Stomach (tissue), 9 donors: ENCODE results near the gene LAMTOR2. TPM values are rescaled to one million over a fixed set of nuclear protein-coding genes. Genes with fewer than 3 reads are reported as not detected.

Source experiments
- DNase-seq, 2 donors: peaks; one replicate each; pipeline versions ENCODE4 v3.0.0 to v3.0.0-alpha.2; 2013 to 2019
- H3K27ac ChIP-seq, 5 donors: fragments of 200-600 bp in 4 of 5; sonication (generic) in 4 of 5; one replicate each; pipeline ENCODE4 v1.5.1; 2013 to 2019; ENCODE audit warnings: mild to moderate bottlenecking in 1 of 5, moderate library complexity in 1 of 5
- H3K27me3 ChIP-seq, 3 donors: fragments of 200-600 bp; sonication (generic); one replicate each; pipeline ENCODE4 v1.5.1; 2017 to 2019; ENCODE audit warnings: mixed run types in 1 of 3
- H3K36me3 ChIP-seq, 4 donors: fragments of 200-600 bp; sonication (generic); 1 replicate in 3 of 4; 2 replicates in 1 of 4; pipeline ENCODE4 v1.5.1; 2016 to 2019
- H3K4me1 ChIP-seq, 4 donors: fragments of 200-600 bp; sonication (generic); one replicate each; pipeline ENCODE4 v1.5.1; 2016 to 2019
- H3K4me3 ChIP-seq, 4 donors: fragments of 200-600 bp; sonication (generic) in 3 of 4; one replicate each; pipeline ENCODE4 v1.5.1; 2016 to 2019; ENCODE audit warnings: mild to moderate bottlenecking in 1 of 4
- H3K9me3 ChIP-seq, 4 donors: fragments of 200-600 bp; sonication (generic); one replicate each; pipeline ENCODE4 v1.5.1; 2016 to 2019
- CTCF ChIP-seq, 7 experiments: fragments of 450-650 bp in 4 of 7; fragments of 200-600 bp in 3 of 7; sonication (generic) in 3 of 7; IDR thresholded peaks; one replicate each; pipeline ENCODE4 v1.5.1; 2016 to 2019; ENCODE audit warnings: antibody characterized with exemption in 7 of 7, control low read depth in 2 of 7, mild to moderate bottlenecking in 1 of 7
- EP300 ChIP-seq: sonication (generic); formaldehyde crosslinking; IDR thresholded peaks from one replicate; pipeline ENCODE4 v1.6.1; 2017; ENCODE audit warnings: antibody characterized with exemption
- POLR2A ChIP-seq, 4 donors: fragments of 450-650 bp; IDR thresholded peaks; one replicate each; pipeline ENCODE4 v1.6.1; 2016; ENCODE audit warnings: antibody characterized with exemption in 4 of 4, control low read depth in 2 of 4, mild to moderate bottlenecking in 1 of 4, moderate library complexity in 1 of 4
- POLR2AphosphoS5 ChIP-seq, 3 donors: sonication (generic); formaldehyde crosslinking; IDR thresholded peaks; one replicate each; pipeline ENCODE4 v1.6.1; 2016; ENCODE audit warnings: antibody characterized with exemption in 3 of 3
- WGBS, 5 donors: extraction: QIAGEN DNeasy Blood & Tissue Kit in 3 of 5; methylation state at CpG; one replicate each; pipeline versions ENCODE4 v1.1.5 to v1.1.7; 2013 to 2018; 5-methylcytosine and 5-hydroxymethylcytosine counted together
- intact Hi-C: fragments of 100-400 bp; cut with DNase I; formaldehyde crosslinking; loops from one replicate; pipeline ENCODE4 v1.15.1; 2023; ENCODE audit warnings: low total_unique reads
- polyA plus RNA-seq, 3 donors: library from polyadenylated mRNA; stranded (reverse); fragments of 200-250 nt; gene quantifications; one replicate each; pipeline ENCODE4 v1.2.3, GENCODE V29; 2013
- total RNA-seq, 5 donors: library from RNA; depleted of rRNA; stranded (reverse); fragments of >200 nt; gene quantifications; one replicate each; pipeline versions ENCODE4 v1.1.0 to v1.2.3, GENCODE V29; 2014 to 2016
- donor health status: healthy with polysubstance abuse.
- donor health status: Bipolar disorder and iron deficiency.
- donor health status: healthy.

LAMTOR2 gene
- total and polyA plus RNA-seq, 8 donors: 7.0 to 170 (median 40.6) TPM; not detected in 1

GRCh38 chr1:156097499-156098178 is 43.1 kb downstream of the LAMTOR2 start:
- H3K36me3 ChIP-seq: no peaks in the 10 kb centered on the region
- WGBS, 5 donors: 83 to 90% (median 88%) methylated on average over 9 of the region's 9 CpGs
- peak overlapping the region in 4 of 5 donors; percentile 70 to 80 (median 74) for H3K27ac ChIP-seq
- no peak for TF ChIP-seq POLR2A (IDR thresholded peaks at IDR 0.05)
- TF ChIP-seq CTCF (IDR thresholded peaks at IDR 0.05): no peak
- no peak for TF ChIP-seq POLR2AphosphoS5 (IDR thresholded peaks at IDR 0.05)
- intact Hi-C loops: loop anchor here (5.0 kb wide), 1 partner anchor 35 kb away; no protein-coding TSS in a partner anchor
- DNase-seq: no peak
- H3K9me3 ChIP-seq: no peaks in the 10 kb centered on the region
- H3K27me3 ChIP-seq: no peaks in the 10 kb centered on the region
- H3K4me1 ChIP-seq: peaks cover 12 to 50% (median 29%) of the 10 kb centered on the region in 4 donors
- no peak overlapping the region for H3K4me3 ChIP-seq

- Histone ChIP-seq H3K9me3 (no peaks in the 10 kb centered on the region), H3K27ac (no peak overlapping the region), H3K36me3 (no peaks in the 10 kb centered on the region), H3K4me3 (no peak overlapping the region), H3K27me3 (no peaks in the 10 kb centered on the region), H3K4me1 (peaks cover 22 to 61% (median 41%) of the 10 kb centered on the region in 4 donors)
- DNase-seq: no peak
- WGBS, 5 donors: 89 to 100% (median 98%) methylated on average over 2 of the region's 2 CpGs; no CpG with 5 or more reads in 1 of the 5 donors
- TF ChIP-seq EP300 (no peak), CTCF (IDR thresholded peaks at IDR 0.05) (no peak)
- intact Hi-C loops: loop anchor here (5.0 kb wide), 1 partner anchor 34 kb away; no protein-coding TSS in a partner anchor
Measured at GRCh38 chr1:156098784-156099183, 44.2 kb downstream of the LAMTOR2 start.

GRCh38 chr1:156099282-156099681 is 44.7 kb downstream of the LAMTOR2 start:
- intact Hi-C loops: loop anchor here (5.0 kb wide), 1 partner anchor 33 kb away; no protein-coding TSS in a partner anchor
- TF ChIP-seq EP300 (no peak), POLR2AphosphoS5 (IDR thresholded peaks at IDR 0.05) (no peak)
- no peak overlapping the region for H3K4me3 ChIP-seq
- H3K27me3 ChIP-seq: no peaks in the 10 kb centered on the region
- H3K27ac ChIP-seq: no peak overlapping the region
- H3K9me3 ChIP-seq: no peaks in the 10 kb centered on the region
- no peak for DNase-seq
- 77 to 86% (median 80%) methylated on average over 3 of the region's 3 CpGs for WGBS, 5 donors
- no peaks in the 10 kb centered on the region for H3K36me3 ChIP-seq
- H3K4me1 ChIP-seq: peaks cover 27 to 66% (median 46%) of the 10 kb centered on the region in 4 donors

- TF ChIP-seq POLR2AphosphoS5 (IDR thresholded peaks at IDR 0.05) (no peak), EP300 (no peak), POLR2A (IDR thresholded peaks at IDR 0.05) (no peak)
- peaks cover 38 to 77% (median 57%) of the 10 kb centered on the region in 4 donors for H3K4me1 ChIP-seq
Measured at GRCh38 chr1:156100205-156100995, 45.8 kb downstream of the LAMTOR2 start.

GRCh38 chr1:156101880-156102279 is 47.3 kb downstream of the LAMTOR2 start:
- no peaks in the 10 kb centered on the region for H3K27me3 ChIP-seq
- peaks cover 40 to 79% (median 60%) of the 10 kb centered on the region in 4 donors for H3K4me1 ChIP-seq
- H3K27ac ChIP-seq: peak overlapping the region in 4 of 5 donors; percentile 90 to 96 (median 94)
- H3K4me3 ChIP-seq: no peak overlapping the region
- peak in 1 of 2 donors; percentile 48 for DNase-seq
- intact Hi-C loops: no loop called here
- 50 to 64% (median 62%) methylated on average over 6 of the region's 6 CpGs for WGBS, 5 donors
- no peaks in the 10 kb centered on the region for H3K9me3 ChIP-seq
- H3K36me3 ChIP-seq: no peaks in the 10 kb centered on the region
- TF ChIP-seq POLR2A (IDR thresholded peaks at IDR 0.05) (no peak), CTCF (IDR thresholded peaks at IDR 0.05) (no peak), POLR2AphosphoS5 (IDR thresholded peaks at IDR 0.05) (no peak), EP300 (no peak)

More at GRCh38 chr1:156100205-156100995, 45.8 kb downstream of the LAMTOR2 start:
- intact Hi-C loops: no loop called here
- H3K36me3 ChIP-seq: no peaks in the 10 kb centered on the region
- DNase-seq: no peak
- 44 to 57% (median 50%) methylated on average over 4 of the region's 4 CpGs for WGBS, 5 donors
- peak overlapping the region in 2 of 5 donors; percentile 16 to 20 for H3K27ac ChIP-seq
- H3K27me3 ChIP-seq: no peaks in the 10 kb centered on the region
- no peak overlapping the region for H3K4me3 ChIP-seq
- H3K9me3 ChIP-seq: no peaks in the 10 kb centered on the region
